Ecto neural progenitor cell (in vitro differentiated cells): ENCODE data around the gene HERC2.
"Not testable (repeated sequence)": the region's sequence is repeated elsewhere in the genome, so short reads cannot be mapped to it uniquely, and the experiment has no call there.

ENCODE experiments used
- DNase-seq: peaks from one replicate; pipeline ENCODE4 v3.0.0-alpha.2; 2018; ENCODE audit warnings: low spot score

The HERC2 gene, protein sequence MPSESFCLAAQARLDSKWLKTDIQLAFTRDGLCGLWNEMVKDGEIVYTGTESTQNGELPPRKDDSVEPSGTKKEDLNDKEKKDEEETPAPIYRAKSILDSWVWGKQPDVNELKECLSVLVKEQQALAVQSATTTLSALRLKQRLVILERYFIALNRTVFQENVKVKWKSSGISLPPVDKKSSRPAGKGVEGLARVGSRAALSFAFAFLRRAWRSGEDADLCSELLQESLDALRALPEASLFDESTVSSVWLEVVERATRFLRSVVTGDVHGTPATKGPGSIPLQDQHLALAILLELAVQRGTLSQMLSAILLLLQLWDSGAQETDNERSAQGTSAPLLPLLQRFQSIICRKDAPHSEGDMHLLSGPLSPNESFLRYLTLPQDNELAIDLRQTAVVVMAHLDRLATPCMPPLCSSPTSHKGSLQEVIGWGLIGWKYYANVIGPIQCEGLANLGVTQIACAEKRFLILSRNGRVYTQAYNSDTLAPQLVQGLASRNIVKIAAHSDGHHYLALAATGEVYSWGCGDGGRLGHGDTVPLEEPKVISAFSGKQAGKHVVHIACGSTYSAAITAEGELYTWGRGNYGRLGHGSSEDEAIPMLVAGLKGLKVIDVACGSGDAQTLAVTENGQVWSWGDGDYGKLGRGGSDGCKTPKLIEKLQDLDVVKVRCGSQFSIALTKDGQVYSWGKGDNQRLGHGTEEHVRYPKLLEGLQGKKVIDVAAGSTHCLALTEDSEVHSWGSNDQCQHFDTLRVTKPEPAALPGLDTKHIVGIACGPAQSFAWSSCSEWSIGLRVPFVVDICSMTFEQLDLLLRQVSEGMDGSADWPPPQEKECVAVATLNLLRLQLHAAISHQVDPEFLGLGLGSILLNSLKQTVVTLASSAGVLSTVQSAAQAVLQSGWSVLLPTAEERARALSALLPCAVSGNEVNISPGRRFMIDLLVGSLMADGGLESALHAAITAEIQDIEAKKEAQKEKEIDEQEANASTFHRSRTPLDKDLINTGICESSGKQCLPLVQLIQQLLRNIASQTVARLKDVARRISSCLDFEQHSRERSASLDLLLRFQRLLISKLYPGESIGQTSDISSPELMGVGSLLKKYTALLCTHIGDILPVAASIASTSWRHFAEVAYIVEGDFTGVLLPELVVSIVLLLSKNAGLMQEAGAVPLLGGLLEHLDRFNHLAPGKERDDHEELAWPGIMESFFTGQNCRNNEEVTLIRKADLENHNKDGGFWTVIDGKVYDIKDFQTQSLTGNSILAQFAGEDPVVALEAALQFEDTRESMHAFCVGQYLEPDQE (N-terminal part only)

DNA sequence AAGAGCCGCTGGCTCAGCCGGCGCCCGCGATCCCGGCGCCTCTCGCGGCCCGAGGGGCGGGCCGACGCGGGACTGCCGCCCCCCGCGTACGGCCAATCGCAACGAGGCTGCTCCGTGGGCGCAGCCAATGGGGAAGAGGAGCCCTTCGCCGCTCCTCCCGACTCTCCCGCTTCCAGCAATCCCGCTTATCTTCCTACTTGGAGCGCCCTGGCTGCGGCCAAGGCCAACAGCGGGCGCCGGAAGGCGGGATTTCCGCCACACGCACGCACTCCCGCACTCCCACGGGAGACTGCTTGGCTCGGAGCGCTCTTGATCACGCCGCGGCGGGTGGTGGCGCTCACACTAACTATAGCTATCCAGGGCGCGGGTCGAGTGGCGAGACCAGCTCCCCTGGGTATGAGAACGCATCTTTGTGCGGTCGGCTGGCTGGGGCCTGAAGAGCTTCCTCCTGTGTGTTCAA, at the start of gene HERC2:
TSS of gene HERC2 (minus strand) at position 51 of the 460 bp plus-strand sequence. CDS start 746 bp downstream, outside the sequence.
- DNase-seq, result not testable (repeated sequence)

DNA sequence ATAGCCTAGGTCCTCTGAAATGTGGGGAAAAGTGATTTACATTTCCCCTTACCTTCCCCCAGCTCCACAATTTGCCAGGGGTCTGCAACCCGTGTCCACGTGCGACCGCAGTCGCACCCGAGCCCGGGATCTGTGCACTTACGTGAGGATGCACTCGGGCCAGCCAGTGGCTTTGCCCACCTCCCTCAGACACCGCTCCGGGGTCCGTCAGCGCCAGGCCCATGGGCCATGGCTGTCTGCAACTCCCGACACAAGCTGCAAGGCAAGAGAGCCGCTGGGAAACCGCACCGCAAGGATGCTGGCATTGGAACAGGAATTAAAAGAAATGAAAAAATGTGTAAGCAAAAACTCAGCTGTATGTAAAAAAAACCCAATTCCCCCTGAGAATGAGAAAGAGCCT, 43.5 kb upstream of the HERC2 start:
- not testable (repeated sequence) for DNase-seq

DNA sequence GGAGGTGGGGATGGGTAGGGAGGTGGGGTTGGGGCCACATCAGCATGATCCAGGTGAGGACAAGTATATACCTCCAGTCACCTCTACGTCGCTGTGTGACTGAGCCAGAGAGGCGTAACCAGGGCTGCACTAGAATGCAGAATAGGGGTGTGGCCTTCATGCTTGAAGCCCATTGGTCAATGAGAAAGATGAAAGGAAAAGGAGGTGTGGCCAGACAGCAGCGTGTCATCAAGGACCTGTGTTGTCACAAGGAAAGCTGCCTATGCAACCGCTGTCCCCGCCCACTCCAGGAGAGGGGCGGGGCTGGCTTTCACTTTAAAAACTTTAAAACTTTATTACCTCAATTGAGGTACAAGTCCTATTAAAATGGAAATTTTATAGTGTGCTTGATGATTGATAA, 36.0 kb upstream of the HERC2 start, which contains the start of gene GOLGA6L24:
TSS of gene GOLGA6L24 (minus strand) at position 101 of the 400 bp plus-strand sequence. CDS start at position 40, 61 bp downstream.
- DNase-seq, result not testable (repeated sequence)

DNA sequence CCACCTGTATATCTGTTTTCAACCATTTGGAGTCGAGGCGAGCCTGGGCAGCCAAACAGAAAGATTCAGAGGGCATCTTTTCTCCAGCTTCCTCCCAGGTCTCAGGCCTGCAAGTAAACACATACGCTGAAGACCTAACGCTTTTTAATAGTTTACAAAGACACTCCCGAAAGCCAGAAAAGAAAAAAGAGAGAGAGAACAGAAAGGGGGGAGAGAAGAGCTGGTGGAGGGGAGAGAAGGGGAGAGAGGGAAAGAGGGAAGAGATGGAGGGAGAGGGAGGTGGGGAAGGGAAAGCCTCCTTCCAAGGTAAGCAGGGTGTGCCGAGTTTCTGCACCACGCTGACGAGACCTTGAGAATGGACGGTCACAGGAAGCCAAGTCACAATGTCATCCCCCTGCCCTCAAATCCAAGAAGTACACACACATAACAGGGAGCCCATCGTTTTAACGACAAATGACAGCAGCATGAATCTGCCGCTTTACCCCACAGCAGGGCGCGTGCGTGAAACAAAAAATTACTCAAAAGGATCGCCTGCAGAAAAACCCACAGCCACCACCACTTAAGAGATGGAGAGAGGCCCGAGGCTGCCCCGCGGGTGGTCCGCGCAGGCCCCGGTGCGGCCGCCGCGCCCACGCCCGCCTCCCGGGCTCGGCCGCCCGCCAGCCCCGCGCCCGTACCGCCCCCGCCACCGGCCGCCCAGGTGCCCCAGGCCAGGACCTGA, 461 bp downstream of the HERC2 start:
- not testable (repeated sequence) for DNase-seq

DNA sequence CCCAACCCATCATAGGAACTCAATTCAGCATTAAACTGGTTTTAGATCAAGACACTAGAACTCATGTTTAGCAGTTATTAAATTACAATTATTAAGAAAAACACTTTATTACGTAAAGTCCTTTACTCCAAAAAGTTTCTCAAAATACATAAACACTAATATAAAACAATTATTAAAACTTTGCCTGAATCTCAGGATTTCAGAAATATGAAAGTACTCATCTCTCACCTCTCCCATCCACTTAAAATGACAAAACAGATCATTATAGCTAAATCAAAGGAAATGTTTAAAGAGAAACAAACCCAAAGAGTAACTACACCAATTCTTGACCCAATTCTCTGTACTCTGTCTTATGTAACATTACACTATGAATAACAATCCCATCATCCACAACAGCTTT, 2.3 kb downstream of the HERC2 start:
- DNase-seq, result not testable (repeated sequence)

DNA sequence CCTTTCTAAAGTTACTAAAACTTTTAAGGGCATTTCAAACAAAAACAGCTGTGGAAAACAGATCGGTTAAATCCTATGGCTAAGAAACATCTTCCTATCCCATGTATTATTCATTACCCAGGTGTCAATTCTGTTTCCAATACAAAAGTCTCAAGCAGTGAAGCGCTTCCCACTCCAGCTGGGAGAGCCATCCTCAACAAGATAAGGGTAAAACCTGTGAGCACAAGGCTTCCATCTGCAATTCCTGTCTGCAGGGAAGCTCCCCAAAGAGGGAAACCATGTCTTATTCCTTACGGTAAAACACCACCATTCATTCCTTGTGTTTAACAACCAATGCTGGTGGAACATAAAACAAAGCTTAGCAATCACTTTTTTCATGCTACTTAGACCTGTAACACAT, 3.2 kb downstream of the HERC2 start:
- DNase-seq, result not testable (repeated sequence)

DNA sequence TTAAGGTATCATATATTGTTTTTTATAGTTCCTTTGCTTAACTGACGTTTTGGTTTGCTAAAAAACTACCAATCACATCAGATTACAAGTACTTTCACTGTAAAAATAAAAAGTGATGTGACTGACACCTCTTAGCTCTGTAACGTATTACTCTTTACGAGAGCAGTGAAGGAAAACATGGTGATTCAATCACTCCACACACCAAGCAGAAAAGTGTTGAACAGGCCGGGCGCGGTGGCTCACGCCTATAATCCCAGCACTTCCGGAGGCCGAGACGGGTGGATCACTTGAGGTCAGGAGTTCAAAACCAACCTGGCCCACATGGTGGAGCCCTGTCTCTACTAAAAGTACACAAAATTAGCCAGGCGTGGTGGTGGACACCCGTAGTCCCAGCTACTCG, 3.9 kb downstream of the HERC2 start:
- DNase-seq, result not testable (repeated sequence)

DNA sequence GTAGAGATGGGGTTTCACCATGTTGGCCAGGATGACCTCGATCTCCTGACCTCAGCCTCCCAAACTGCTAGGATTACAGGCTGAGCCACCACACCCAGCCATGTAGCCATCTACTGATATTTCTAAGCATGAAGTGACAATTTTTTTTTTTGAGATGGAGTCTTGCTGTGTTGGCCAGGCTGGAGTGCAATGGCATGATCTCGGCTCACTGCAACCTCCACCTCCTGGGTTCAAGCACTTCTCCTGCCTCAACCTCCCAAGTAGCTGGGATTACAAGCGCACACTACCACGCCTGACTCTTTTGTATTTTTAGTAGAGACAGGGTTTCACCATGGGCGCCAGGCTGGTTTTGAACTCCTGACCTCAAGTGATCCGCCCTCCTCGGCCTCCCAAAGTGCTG, 5.0 kb downstream of the HERC2 start:
- DNase-seq, result not testable (repeated sequence)

DNA sequence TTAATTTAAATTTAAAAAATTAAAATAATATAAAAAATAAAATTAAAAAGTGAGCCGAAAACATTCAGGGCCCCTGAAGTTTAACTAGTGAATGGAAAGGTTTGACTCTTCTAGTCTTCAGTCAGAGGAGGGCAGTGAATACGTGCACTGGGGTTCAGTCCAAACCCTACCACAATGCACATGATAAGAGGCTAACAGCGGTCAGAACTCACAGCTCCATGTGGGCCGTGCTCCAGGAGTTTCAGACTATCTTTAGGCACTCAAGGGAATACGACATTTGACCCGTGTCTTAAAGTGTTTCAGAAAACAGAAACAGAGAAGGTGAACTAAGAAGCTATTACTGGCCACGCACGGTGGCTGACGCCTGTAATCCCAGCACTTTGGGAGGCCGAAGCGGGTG, 11.5 kb downstream of the HERC2 start:
- DNase-seq, result not testable (repeated sequence)

DNA sequence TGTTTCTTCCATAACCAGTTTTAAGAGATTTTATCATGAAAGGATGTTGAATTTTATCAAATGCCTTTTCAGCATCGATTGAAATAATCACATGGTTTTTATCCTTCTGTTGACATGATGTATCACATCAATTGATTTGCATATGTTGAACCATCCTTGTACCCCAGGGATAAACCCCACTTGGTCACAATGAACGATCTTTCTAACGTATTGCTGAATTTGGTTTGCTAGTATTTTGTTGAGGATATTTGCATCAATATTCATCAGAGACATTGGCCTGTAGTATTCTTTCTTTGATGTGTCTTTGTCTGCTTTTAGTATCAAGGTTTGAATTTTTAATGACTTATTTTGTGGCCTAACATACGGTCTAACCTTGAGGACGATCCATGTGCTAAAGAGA, 13.3 kb downstream of the HERC2 start:
- not testable (repeated sequence) for DNase-seq

DNA sequence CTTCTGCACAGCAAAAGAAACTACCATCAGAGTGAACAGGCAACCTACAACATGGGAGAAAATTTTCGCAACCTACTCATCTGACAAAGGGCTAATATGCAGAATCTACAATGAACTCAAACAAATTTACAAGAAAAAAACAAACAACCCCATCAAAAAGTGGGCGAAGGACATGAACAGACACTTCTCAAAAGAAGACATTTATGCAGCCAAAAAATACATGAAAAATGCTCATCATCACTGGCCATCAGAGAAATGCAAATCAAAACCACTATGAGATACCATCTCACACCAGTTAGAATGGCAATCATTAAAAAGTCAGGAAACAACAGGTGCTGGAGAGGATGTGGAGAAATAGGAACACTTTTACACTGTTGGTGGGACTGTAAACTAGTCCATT, 16.3 kb downstream of the HERC2 start:
- DNase-seq, result not testable (repeated sequence)

DNA sequence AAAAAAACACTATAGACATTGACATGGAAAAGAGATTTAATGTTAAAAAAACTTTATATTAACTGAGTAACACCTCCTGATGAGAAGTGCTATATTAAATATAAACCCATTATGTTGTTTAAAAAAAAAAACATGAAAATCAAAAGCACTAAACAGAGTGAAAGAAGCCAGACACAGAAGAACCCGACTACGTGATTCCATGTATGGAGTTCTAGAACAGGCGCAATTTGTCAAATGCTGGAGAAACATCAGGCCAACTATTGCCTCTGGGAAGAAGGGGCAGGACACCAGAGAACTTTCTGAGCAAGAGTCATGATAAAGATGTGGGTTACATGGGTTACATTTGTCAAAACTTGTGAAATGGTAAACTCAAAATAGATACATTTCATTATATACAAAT, 24.5 kb downstream of the HERC2 start:
- DNase-seq, result not testable (repeated sequence)

DNA sequence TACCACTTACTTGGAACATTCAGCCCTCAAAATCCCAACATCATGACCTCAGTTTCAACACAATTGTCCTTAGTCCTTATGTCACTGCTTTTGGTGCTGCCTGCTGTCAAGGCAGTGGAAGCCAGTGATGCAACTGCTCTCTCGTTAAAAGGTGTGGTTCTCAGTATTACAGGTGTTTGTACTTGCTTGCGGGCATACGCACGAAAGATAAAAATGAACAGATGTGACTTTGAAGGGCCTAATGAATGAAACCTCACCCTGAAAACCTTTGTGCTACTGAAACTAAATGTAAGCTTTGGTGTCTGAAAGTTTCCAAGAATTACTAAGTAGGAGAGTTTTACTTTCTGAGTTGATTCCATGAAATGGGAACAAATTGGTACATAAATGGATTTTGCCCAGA, 25.2 kb downstream of the HERC2 start:
- DNase-seq, result not testable (repeated sequence)

DNA sequence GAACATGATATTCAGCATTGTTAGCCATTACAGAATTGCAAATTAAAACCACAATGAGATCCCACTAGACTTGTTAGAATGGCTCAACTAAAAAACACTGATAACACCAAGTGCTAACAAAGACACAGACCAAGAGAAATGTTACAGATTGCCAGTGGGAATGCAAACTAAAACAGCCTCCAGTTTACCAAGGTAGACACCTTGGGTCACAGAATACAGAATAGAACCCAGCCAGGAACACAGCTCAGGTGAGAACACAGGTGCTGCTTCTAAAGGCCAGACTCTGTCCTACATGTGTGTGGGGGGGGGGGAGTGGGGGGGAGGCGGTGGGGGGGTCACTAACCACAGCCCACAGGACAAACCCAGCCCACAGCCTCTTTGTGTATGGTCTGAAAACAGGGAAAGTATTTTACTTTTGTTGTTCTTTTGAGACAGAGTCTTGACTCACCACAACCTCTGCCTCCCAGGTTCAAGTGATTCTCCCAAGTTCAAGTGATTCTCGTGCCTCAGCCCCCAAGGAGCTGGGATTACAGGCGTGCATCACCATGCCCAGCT, 26.9 kb downstream of the HERC2 start:
- not testable (repeated sequence) for DNase-seq

DNA sequence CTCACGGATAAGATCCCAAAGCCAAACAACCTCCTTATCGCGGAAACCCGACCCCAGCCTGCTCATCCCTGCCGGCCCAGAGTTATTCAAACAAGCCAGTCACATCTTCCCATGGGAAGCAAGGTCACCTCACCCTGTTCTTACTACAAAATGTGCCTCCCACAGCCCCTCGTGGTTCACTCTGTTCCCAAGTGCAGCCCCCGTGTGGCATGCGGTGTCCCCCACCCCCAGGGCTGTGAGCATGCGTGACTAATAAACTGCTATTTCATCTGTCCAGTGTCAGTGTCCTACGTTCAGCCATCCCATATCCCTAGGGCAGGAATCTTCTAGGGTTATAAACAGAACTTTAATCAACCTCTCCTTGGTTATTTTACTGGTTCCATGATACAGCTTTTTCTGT, 27.4 kb downstream of the HERC2 start:
- not testable (repeated sequence) for DNase-seq

DNA sequence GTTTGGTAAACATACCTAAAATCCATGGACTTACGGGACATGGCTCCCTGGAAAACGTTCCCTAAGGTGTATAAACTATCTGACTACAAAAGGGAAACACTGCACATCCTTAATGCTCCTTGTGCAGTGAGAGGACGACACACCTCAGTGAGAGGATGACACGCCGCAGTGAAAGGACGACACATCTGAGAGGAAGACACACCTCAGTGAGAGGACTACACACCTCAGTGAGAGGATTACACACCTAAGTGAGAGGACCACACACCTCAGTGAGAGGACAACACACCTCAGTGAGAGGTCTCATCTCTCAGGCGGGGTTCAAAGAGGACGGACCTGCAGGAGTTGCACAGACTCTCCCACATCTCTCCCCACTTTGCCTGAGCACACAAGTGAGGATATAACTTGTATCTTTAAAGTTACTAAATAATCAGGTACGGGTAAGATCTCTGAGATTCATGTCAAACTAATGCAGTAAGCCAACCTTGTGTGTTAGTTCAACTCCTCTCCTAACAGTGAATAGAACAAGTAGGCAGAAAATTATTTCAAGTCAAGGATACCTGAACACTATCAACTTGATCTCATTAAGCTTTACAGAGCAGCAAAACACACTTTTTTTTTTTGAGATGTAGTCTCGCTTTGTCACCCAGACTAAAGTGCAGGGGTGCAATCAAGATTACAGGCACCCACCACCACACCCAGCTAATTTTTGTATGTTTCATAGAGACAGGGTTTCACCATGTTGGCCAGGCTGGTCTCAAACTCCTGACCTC, 32.1 kb downstream of the HERC2 start:
- no peak for DNase-seq

DNA sequence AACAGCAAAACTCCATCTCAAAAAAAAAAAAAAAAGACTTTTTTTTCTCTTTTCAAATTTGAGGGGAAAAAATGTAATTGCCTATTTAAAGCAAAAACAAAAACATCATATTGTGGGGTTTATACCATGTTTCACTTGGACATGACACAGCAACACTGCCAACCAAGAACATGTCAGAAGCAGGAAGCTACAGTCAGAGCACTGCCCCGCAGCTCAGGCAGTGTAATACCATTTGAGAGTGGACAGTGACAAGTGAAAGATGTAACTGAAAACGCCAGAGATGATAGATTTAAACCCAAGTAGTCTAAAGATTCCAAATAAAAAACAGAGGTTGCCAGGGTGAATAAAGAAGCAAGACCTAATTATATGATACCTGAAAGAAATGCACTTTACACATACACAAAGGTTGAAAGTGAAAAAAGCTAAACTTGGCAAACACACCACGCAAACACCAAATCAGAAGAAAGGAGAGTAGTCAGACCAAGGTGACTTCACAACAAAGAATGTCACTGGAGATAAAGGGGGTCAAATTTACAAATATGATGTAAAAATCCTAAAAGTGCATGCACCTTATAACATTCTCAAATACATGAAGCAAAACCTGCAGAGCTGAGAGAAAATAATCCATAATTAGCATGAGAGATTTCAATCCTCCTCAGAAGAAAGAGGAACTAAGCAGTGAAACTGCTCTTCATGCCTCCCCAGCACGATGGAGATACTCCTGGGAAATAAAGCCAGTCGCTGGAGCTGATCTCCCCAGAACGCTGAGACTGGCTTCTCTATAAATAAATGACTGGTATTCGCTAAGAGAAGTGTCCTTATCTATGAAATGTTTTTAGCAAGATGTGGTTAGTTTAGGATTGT, 32.9 kb downstream of the HERC2 start:
- DNase-seq, result not testable (repeated sequence)

DNA sequence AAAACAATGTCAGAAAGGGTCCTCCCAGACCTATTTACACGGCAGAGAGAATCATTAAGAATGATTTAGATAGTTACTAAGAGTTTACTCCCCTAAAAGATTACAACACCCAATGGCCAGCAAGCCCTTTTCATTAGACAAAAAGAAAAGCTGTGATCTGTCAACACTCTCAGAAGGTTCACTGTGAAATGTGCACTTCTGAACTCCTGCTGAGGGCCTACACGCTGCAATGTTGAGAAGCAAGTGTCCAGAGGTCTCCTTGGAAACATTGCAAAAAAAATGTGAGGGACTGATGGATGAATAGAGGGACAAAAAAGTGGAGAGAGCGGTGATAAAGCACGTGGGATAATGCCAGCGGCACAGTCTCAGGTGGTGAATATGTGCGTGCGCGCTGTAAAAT, 35.3 kb downstream of the HERC2 start:
- not testable (repeated sequence) for DNase-seq

DNA sequence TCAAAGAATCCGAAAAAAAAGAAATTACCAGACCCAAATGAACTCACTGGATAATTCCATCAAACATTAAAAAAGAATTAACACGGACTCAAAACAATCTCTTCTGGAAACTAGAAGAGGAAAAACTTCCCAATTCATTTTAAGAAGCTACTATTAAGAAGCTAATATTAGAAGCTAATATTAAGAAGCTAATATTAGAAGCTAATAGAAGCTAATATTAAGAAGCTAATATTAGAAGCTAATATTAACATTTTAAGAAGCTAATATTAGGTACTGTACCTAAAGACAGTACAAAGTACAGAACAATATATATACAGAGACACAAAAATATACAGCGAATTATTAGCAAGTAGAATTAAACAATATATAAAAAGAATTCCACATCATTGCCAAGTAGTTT, 35.9 kb downstream of the HERC2 start:
- no peak for DNase-seq
